ENCODE results near the gene HKDC1. TPM values are rescaled to one million over a fixed set of nuclear protein-coding genes. Genes with fewer than 3 reads are reported as not detected.

HKDC1 gene
- total RNA-seq, 2 experiments from 2014 or later, result not detected

GRCh38 chr10:69239816-69240434 lies 19.8 kb downstream of the HKDC1 start:
- Histone ChIP-seq H3K4me3 (ENCODE audit: low read depth, low read length, poor library complexity, severe bottlenecking) (no peak overlapping the region), H3K79me2 (ENCODE audit: insufficient read depth, low read depth, low read length) (no peaks in the 10 kb centered on the region), H3K36me3 (ENCODE audit: insufficient read depth, low read length) (no peaks in the 10 kb centered on the region), H3K9me2 (ENCODE audit: insufficient read depth, low read length) (no peaks in the 10 kb centered on the region), H3K4me2 (ENCODE audit: low read length) (no peak overlapping the region), H2AFZ (ENCODE audit: low read length) (no peak overlapping the region), H3K4me1 (ENCODE audit: insufficient read depth, low read length, poor library complexity, severe bottlenecking) (no peaks in the 10 kb centered on the region), H3K9me3 (ENCODE audit: low read length) (no peaks in the 10 kb centered on the region), H3K27ac (ENCODE audit: low read depth, low read length, poor library complexity, severe bottlenecking) (no peak overlapping the region), H4K20me1 (ENCODE audit: insufficient read depth, low read length) (no peaks in the 10 kb centered on the region)
- ChIA-PET CTCF (ENCODE audit: unreplicated experiment) (interaction anchor here (1.1 kb wide), 1 partner anchor 153 kb away, joined by 3 read pairs; no protein-coding TSS in a partner anchor), POLR2A (interaction anchor here (0.6 to 0.8 kb wide), 4 partner anchors 14 to 1936 kb away, joined by 3 to 7 read pairs (median 4); no protein-coding TSS in a partner anchor)
- intact Hi-C loops (cut with micrococcal nuclease; ENCODE audit: unreplicated experiment), result no loop called here
- BruUV-seq (replicated peaks), result no TSS peak
- TF ChIP-seq EZH2phosphoT487 (IDR thresholded peaks at IDR 0.05; ENCODE audit: borderline replicate concordance, low read depth, low read length), result no peak
- no peak for DNase-seq (ENCODE audit: low spot score)

GRCh38 chr10:69240455-69240854 lies 20.3 kb downstream of the HKDC1 start:
- Histone ChIP-seq H3K4me1 (ENCODE audit: insufficient read depth, low read length, poor library complexity, severe bottlenecking) (no peaks in the 10 kb centered on the region), H4K20me1 (ENCODE audit: insufficient read depth, low read length) (no peaks in the 10 kb centered on the region), H3K9me2 (ENCODE audit: insufficient read depth, low read length) (no peaks in the 10 kb centered on the region), H3K27ac (ENCODE audit: low read depth, low read length, poor library complexity, severe bottlenecking) (no peak overlapping the region), H3K4me2 (ENCODE audit: low read length) (no peak overlapping the region), H3K9me3 (ENCODE audit: low read length) (no peaks in the 10 kb centered on the region), H3K4me3 (ENCODE audit: low read depth, low read length, poor library complexity, severe bottlenecking) (no peak overlapping the region), H3K79me2 (ENCODE audit: insufficient read depth, low read depth, low read length) (no peaks in the 10 kb centered on the region), H2AFZ (ENCODE audit: low read length) (no peak overlapping the region), H3K36me3 (ENCODE audit: insufficient read depth, low read length) (no peaks in the 10 kb centered on the region)
- BruUV-seq (replicated peaks), result no TSS peak
- CTCF ChIA-PET (ENCODE audit: unreplicated experiment), result interaction anchor here (1.1 kb wide), 1 partner anchor 153 kb away, joined by 3 read pairs; no protein-coding TSS in a partner anchor
- POLR2A ChIA-PET, result interaction anchor here (0.8 kb wide), 1 partner anchor 15 kb away, joined by 4 read pairs; no protein-coding TSS in a partner anchor
- intact Hi-C loops (cut with micrococcal nuclease; ENCODE audit: unreplicated experiment), result no loop called here
- no peak for TF ChIP-seq EZH2phosphoT487 (IDR thresholded peaks at IDR 0.05; ENCODE audit: borderline replicate concordance, low read depth, low read length)
- TF ChIP-seq, protein P1, sequence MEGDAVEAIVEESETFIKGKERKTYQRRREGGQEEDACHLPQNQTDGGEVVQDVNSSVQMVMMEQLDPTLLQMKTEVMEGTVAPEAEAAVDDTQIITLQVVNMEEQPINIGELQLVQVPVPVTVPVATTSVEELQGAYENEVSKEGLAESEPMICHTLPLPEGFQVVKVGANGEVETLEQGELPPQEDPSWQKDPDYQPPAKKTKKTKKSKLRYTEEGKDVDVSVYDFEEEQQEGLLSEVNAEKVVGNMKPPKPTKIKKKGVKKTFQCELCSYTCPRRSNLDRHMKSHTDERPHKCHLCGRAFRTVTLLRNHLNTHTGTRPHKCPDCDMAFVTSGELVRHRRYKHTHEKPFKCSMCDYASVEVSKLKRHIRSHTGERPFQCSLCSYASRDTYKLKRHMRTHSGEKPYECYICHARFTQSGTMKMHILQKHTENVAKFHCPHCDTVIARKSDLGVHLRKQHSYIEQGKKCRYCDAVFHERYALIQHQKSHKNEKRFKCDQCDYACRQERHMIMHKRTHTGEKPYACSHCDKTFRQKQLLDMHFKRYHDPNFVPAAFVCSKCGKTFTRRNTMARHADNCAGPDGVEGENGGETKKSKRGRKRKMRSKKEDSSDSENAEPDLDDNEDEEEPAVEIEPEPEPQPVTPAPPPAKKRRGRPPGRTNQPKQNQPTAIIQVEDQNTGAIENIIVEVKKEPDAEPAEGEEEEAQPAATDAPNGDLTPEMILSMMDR (conservative IDR thresholded peaks at IDR 0.05; ENCODE audit: low read length), result no peak
- DNase-seq (ENCODE audit: low spot score), result no peak

GRCh38 chr10:69241575-69241974 lies 21.4 kb downstream of the HKDC1 start:
- Histone ChIP-seq H3K4me1 (ENCODE audit: insufficient read depth, low read length, poor library complexity, severe bottlenecking) (no peaks in the 10 kb centered on the region), H2AFZ (ENCODE audit: low read length) (no peak overlapping the region), H3K9me2 (ENCODE audit: insufficient read depth, low read length) (no peaks in the 10 kb centered on the region), H3K79me2 (ENCODE audit: insufficient read depth, low read depth, low read length) (no peaks in the 10 kb centered on the region), H3K36me3 (ENCODE audit: insufficient read depth, low read length) (no peaks in the 10 kb centered on the region), H3K9me3 (ENCODE audit: low read length) (no peaks in the 10 kb centered on the region), H4K20me1 (ENCODE audit: insufficient read depth, low read length) (no peaks in the 10 kb centered on the region), H3K4me2 (ENCODE audit: low read length) (no peak overlapping the region), H3K4me3 (ENCODE audit: low read depth, low read length, poor library complexity, severe bottlenecking) (no peak overlapping the region), H3K27ac (ENCODE audit: low read depth, low read length, poor library complexity, severe bottlenecking) (no peak overlapping the region)
- intact Hi-C loops (cut with micrococcal nuclease; ENCODE audit: unreplicated experiment), result no loop called here
- no TSS peak for BruUV-seq (replicated peaks)
- POLR2A ChIA-PET, result no interaction called here
- CTCF ChIA-PET (ENCODE audit: unreplicated experiment), result no interaction called here
- no peak for TF ChIP-seq EZH2phosphoT487 (IDR thresholded peaks at IDR 0.05; ENCODE audit: borderline replicate concordance, low read depth, low read length)
- TF ChIP-seq, protein P1 (conservative IDR thresholded peaks at IDR 0.05; ENCODE audit: low read length), result no peak
- no peak for DNase-seq (ENCODE audit: low spot score)
